ENCODE results near the gene PSORS1C1.
A peak's percentile ranks its signal among the peaks of the same experiment; 100 is the strongest.

The PSORS1C1 gene

GRCh38 chr6:31096215-31096614 lies 18.4 kb upstream of the PSORS1C1 start:
- no peak for DNase-seq (ENCODE audit: low read depth, low spot score)

- no peak for DNase-seq (ENCODE audit: low read depth, low spot score)
These were observed 17.9 kb upstream of the PSORS1C1 start for GRCh38 chr6:31096656-31097055.

- no peak for DNase-seq (ENCODE audit: low read depth, low spot score)
These were observed 16.1 kb upstream of the PSORS1C1 start for GRCh38 chr6:31098449-31098938.

DNA sequence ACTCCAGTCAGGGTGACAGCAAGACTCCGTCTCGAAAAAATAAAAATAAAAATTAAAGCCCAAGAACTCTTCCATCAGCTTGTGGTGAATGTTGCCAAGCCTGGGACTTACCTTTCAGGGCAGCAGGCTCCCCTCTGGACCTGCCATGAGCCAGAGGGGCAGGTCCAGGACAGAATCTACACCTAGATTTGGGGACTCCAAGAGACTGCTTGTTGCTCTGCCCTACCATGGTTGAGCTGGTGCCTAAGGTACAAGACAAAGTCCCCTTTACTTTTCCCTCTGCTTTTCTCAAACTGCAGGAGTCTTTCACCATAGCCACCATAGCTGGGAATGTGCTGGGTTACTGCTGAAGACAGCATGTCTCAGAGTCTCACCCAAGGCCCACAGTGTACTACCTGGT lies 11.5 kb upstream of the PSORS1C1 start:
- DNase-seq (ENCODE audit: low read depth, low spot score) = no peak

GRCh38 chr6:31107052-31107451 lies 7.5 kb upstream of the PSORS1C1 start:
- DNase-seq (ENCODE audit: low read depth, low spot score) = no peak

DNA sequence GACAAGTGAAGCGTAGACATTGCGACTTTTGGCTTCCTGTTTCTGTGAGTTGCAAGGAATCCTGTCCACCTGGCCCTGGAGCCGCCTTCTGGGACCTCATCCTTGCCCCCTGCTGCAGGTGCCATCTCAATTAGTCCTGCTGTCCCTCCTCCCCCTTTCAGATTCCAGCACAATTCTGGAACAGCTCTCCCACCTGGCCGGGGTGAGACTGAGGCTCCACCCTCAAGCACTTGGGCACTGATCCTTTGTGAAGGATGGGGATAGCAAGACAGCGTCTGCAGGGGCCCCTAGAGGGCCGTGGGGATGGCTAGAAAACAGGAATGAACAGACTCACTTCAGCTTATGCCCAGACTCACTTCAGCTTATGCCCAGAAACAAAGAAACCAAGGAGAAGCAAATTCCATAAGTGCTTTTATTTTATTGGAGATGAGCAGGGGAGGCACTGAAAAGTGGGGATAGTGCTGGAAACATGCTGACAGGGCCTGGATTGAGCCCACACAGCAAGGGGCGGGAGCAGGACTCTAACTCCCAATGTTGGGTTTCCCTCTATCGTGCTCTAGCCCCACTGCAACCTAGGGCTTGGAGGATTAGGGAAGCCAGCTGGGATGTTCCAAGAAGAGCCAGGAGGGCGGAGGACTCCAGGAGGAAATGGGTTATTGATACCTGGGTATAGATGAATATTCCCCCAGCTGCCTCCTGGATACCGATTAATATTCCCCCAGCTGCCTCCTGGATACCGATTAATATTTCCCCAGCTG lies 3.6 kb upstream of the PSORS1C1 start:
- no peak for DNase-seq (ENCODE audit: low read depth, low spot score)

- DNase-seq (ENCODE audit: low read depth, low spot score) = no peak
These were observed 2.9 kb upstream of the PSORS1C1 start for GRCh38 chr6:31111712-31112111.

DNA sequence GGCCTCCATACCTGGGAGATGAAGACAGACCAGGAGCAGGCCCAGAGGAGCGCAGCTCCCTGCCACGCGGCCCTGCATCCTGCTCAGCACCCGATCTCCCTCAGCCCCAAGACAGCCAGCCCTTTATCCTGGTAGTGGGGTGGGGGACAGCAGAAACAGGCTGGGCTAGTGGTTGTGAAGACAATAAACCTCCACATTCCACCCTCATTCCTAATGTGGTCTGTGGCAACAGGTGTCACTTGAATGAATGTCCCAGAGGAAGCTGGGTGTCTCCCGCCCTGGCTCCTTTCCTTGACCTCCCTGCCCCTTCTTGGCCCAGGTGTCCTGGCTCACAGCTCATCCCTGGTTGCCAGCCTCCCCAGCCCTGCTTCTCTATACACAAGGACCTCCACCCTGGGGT lies 2.1 kb upstream of the PSORS1C1 start, which contains the start of gene C6orf15:
Gene C6orf15 (minus strand): TSS at position 98 of the 400 bp plus-strand sequence. CDS start 20 bp downstream, at position 78.
- no peak for DNase-seq (ENCODE audit: low read depth, low spot score)

DNA sequence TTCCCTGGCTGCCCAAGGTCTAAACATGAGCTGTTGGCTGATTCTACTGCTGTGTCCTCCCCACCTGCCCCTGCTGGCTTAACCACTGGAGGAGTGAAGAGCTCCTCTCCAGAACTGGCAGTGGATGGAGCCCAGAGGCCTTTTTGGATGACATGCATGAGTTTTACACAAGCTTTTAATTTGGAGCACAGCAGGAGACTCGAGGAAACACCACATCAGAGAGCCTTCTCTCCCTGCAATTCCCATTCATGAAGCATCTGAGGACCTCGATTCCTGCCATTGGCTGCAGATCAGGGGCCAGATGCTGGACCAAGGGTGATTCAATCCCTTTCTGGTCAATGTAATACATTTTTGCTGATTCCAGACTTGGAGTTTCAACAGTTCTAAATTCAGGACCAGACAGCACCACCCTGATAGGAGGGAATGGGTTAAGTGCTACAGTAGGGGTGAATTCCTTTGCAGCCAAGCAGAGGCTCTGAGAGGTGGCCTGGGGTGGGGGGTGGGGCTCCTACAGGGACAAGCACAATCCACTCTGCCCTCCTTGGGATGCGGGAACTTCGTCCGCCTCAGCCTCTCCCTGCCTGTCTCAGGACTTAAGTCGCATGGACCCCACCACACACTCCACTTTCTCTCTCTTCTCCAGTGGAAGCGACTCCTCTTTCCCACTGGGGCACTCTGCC lies 599 bp upstream of the PSORS1C1 start:
- DNase-seq (ENCODE audit: low read depth, low spot score) = peak; percentile 36

GRCh38 chr6:31114970-31115849 lies 610 bp downstream of the PSORS1C1 start:
- DNase-seq (ENCODE audit: low read depth, low spot score) = no peak

DNA sequence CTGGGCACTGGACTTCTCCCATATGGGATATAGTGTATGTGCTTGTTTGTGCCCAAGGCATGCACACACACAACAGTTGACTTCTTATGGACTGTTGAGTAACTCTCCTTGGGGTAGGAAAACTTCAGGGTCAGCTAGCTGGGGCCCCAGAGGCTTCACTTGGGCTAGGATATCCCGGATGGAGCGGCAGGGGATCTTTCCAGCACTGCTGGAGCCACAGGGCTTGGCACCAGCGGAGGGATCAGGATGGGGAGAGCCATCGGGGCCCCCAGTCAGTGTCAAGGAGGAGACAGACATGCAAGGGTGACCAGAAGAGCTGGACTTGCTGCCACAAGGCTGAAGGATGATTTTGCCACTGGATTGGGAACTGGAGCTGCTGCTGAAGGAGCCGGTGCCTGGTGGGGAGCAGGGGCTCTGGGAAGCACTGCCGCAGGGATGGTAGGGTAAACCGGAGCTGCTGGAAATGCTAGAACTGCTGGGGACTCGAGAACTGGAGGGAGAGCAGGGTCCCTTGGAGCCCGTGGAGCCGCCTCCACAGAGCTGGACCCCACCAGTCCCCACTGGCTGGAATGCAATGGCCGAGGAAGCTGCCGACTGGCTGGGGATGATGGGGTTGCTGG lies 1.5 kb downstream of the PSORS1C1 start:
- DNase-seq (ENCODE audit: low read depth, low spot score) = no peak

DNA sequence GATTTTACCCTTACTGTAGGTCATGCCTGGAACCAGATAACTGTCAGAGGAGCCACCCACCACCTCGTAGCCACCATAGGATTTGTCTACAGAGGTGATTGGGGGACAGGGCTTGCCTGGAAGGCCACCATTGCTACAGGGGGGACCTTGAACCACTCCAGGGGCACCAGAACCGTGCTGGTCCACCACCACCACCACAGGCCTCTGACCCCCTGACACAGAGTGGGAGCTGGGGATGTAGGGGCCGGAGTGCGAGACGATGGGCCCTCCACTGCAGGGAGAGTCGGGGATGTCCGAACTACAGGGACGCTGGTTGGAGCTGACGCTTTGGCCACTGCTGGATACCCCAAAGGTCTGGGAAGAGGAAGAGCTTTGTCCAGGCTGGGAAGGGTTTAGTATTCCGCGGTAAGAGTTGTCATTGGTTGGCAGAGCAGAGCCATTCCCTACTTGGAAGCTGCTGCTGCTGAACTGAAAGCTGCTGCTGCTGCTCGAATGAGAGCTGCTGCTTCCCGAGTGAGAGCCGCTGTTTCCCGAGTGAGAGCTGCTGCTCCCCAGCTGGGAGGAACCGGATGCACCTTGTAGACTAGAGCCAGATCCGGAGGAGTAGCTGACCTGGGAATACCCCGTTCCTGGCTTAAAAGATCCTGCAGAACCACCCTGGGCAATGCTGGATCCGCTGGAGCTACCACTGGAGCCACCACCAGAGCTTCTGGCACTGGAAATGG lies 2.2 kb downstream of the PSORS1C1 start:
- no peak for DNase-seq (ENCODE audit: low read depth, low spot score)

- no peak for DNase-seq (ENCODE audit: low read depth, low spot score)
These were observed 3.6 kb downstream of the PSORS1C1 start for GRCh38 chr6:31118178-31118577.

- no peak for DNase-seq (ENCODE audit: low read depth, low spot score)
These were observed 5.7 kb downstream of the PSORS1C1 start, which contains the start of gene CDSN for GRCh38 chr6:31120151-31120915. TSS of gene CDSN (minus strand) at chr6:31120446. CDS start at chr6:31120419, 27 bp downstream.

DNA sequence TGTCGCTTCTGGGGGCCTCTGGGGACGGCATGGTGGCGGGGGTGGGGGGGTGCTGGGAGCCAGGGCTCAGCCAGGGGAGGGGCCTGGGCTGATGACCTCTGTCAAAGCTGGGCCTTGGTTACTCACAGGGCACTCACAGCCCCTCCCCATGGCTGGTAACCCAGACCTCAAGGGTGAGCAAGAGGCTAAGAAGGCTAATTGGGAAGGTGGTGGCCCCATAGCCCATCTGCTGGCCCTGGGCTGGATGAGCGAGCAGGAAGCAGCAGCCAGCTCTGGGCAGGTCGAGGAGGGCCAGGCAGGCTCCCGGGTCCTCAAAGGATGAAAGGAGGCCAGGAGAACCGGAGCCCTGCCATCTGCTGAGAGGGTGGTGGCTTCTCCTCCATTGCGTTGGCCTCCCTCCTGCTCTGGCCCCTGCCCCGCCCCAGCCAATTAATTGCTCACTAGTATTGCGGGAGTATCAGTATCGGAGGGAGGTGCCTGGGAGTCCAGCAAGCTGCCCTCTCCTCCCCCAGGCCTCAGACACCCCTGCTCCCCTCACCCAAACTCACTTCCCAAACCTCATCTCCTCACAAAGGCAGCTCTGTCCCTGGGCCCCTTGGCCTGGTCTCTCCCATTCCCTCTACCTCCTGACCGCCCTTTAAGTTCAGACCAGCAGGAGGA lies 6.7 kb downstream of the PSORS1C1 start:
- no peak for DNase-seq (ENCODE audit: low read depth, low spot score)

GRCh38 chr6:31122791-31123706 lies 8.4 kb downstream of the PSORS1C1 start:
- DNase-seq (ENCODE audit: low read depth, low spot score) = peak; percentile 43

GRCh38 chr6:31125162-31125561 lies 10.6 kb downstream of the PSORS1C1 start:
- no peak for DNase-seq (ENCODE audit: low read depth, low spot score)

Measured in brain pericyte (primary cell).